ENCODE results near the gene DCP1A.

- no peak for TF ChIP-seq SIN3A (IDR thresholded peaks at IDR 0.05; ENCODE audit: borderline replicate concordance, low read depth, low read length)
- no peak for TF ChIP-seq FOXM1 (IDR thresholded peaks at IDR 0.05; ENCODE audit: low read depth)
- TF ChIP-seq RXRA (IDR thresholded peaks at IDR 0.05; ENCODE audit: borderline replicate concordance, low read depth) = no peak
- TF ChIP-seq REST (IDR thresholded peaks at IDR 0.05; ENCODE audit: low read depth, low read length) = no peak
- TF ChIP-seq CTCF (IDR thresholded peaks at IDR 0.05) = no peak
- TF ChIP-seq PBX3 (IDR thresholded peaks at IDR 0.05) = no peak
- no peak for TF ChIP-seq EP300 (IDR thresholded peaks at IDR 0.05; ENCODE audit: borderline replicate concordance in 1 of 2, low read depth in 1 of 2, low read length in 1 of 2)
- no peak for TF ChIP-seq MAX (IDR thresholded peaks at IDR 0.05; ENCODE audit: low read depth)
- TF ChIP-seq TAF1 (IDR thresholded peaks at IDR 0.05; ENCODE audit: borderline replicate concordance, low read depth, low read length) = no peak
- TF ChIP-seq NRF1 (IDR thresholded peaks at IDR 0.05; ENCODE audit: low read depth, low read length) = no peak
These were observed 103.1 kb downstream of the DCP1A start for GRCh38 chr3:53244271-53244670.

Data from SK-N-SH (cell line).